ENCODE results near the gene PPT2.

- TF ChIP-seq TAF1 (IDR thresholded peaks at IDR 0.05; ENCODE audit: borderline replicate concordance, insufficient read depth, low read length) (no peak), POLR2AphosphoS5 (IDR thresholded peaks at IDR 0.05; ENCODE audit: low read depth, low read length) (no peak; the same call in 1 of the 2 replicates)
- TF ChIP-seq, protein P1, sequence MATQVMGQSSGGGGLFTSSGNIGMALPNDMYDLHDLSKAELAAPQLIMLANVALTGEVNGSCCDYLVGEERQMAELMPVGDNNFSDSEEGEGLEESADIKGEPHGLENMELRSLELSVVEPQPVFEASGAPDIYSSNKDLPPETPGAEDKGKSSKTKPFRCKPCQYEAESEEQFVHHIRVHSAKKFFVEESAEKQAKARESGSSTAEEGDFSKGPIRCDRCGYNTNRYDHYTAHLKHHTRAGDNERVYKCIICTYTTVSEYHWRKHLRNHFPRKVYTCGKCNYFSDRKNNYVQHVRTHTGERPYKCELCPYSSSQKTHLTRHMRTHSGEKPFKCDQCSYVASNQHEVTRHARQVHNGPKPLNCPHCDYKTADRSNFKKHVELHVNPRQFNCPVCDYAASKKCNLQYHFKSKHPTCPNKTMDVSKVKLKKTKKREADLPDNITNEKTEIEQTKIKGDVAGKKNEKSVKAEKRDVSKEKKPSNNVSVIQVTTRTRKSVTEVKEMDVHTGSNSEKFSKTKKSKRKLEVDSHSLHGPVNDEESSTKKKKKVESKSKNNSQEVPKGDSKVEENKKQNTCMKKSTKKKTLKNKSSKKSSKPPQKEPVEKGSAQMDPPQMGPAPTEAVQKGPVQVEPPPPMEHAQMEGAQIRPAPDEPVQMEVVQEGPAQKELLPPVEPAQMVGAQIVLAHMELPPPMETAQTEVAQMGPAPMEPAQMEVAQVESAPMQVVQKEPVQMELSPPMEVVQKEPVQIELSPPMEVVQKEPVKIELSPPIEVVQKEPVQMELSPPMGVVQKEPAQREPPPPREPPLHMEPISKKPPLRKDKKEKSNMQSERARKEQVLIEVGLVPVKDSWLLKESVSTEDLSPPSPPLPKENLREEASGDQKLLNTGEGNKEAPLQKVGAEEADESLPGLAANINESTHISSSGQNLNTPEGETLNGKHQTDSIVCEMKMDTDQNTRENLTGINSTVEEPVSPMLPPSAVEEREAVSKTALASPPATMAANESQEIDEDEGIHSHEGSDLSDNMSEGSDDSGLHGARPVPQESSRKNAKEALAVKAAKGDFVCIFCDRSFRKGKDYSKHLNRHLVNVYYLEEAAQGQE (IDR thresholded peaks at IDR 0.05; ENCODE audit: insufficient read depth in 1 of 2, low read depth in 2 of 2, low read length in 2 of 2): no peak
Measured at GRCh38 chr6:32113386-32114352, 40.3 kb upstream of the PPT2 start.

Data from PFSK-1 (cell line).